A549 treated with ZK216348 at 1 μM for 4 hours (cell line): ENCODE data around the gene ZNF2. TPM values are rescaled to one million over a fixed set of nuclear protein-coding genes. Genes with fewer than 3 reads are reported as not detected.

Source experiments
- total RNA-seq: library from RNA; stranded (reverse); fragments of 200-300 nt; extraction: Qiagen RNA extraction; gene quantifications from 5 replicates; pipeline ENCODE4 v1.2.3, GENCODE V29; 2022; ENCODE audit warnings: low read depth

The ZNF2 gene
- total RNA-seq: 2.4 to 3.8 TPM (median 3.5 TPM) in 5 replicates

GRCh38 chr2:95165371-95166064 is at the start of gene ZNF2:
Gene ZNF2 (plus strand): TSS chr2:95165809. CDS start chr2:95176227, 10,418 bp downstream.

GRCh38 chr2:95121407-95122196 is 44.0 kb upstream of the ZNF2 start, which contains the start of gene MRPS5:
Gene MRPS5 (minus strand): TSS chr2:95121808. CDS start chr2:95121791, 17 bp downstream.

GRCh38 chr2:95159690-95160449 is 5.7 kb upstream of the ZNF2 start, which contains the start of gene ZNF514:
Gene ZNF514 (minus strand): TSS chr2:95159848. CDS start chr2:95153253, 6,595 bp downstream.

GRCh38 chr2:95207111-95207961 is 41.7 kb downstream of the ZNF2 start, which contains the start of gene ZNF892:
Gene ZNF892 (plus strand): TSS chr2:95207521. CDS start chr2:95207816, 295 bp downstream.

Other genes with a start within 250 kb of the ZNF2 start
- not detected in 5 replicates for gene MAL, start 140.1 kb upstream of the ZNF2 start, total RNA-seq
- gene MRPS5, start 44.0 kb upstream of the ZNF2 start, total RNA-seq: 71.8 to 85.8 TPM (median 77.0 TPM) in 5 replicates
- 5.3 to 8.8 TPM (median 7.7 TPM) in 5 replicates for gene ZNF514, start 6.0 kb upstream of the ZNF2 start, total RNA-seq
- gene ZNF892, start 41.7 kb downstream of the ZNF2 start, total RNA-seq: 0.28 to 0.70 TPM (median 0.40 TPM) in 5 replicates
- 0.11 to 0.19 TPM (median 0.15 TPM) in 3 of 5 replicates, not detected in the others for gene PROM2, start 108.6 kb downstream of the ZNF2 start, total RNA-seq
- 1.1 to 2.5 TPM (median 2.1 TPM) in 5 replicates for gene KCNIP3, start 131.5 kb downstream of the ZNF2 start, total RNA-seq
- gene FAHD2A, start 236.9 kb downstream of the ZNF2 start, total RNA-seq: 25.5 to 34.0 TPM (median 30.1 TPM) in 5 replicates